K562 (cell line): ENCODE results near the gene BTBD2. TPM values are rescaled to one million over a fixed set of nuclear protein-coding genes. Genes with fewer than 3 reads are reported as not detected.
A peak's percentile ranks its signal among the peaks of the same experiment; 100 is the strongest.

ENCODE experiments used
- ATAC-seq: fragments of 200-7000 bp; cut with Tn5 transposase; 3 replicates; pipeline ENCODE4 v1.9.1; 2020; ENCODE audit warnings: moderate library complexity
- BruUV-seq: library from RNA; stranded (reverse); fragments of 400-500 nt; replicated peaks from 2 replicates; lab custom pipeline; 2021; lab: Mats Ljungman, UMichigan
- CTCF ChIA-PET: fragments of 300-600 bp; formaldehyde crosslinking; extraction: SDS; loops from one replicate; lab custom pipeline; 2021; ENCODE audit warnings: low intra/inter-chr PET ratio; lab: Yijun Ruan, JAX
- POLR2A ChIA-PET: fragments of 300-600, 350-650 bp; sonication (Branson Sonifier 250); formaldehyde crosslinking; extraction: SDS; loops from one replicate; lab custom pipeline; 2021; ENCODE audit warnings: antibody characterized with exemption, inconsistent platforms; lab: Yijun Ruan, JAX
- DNase-seq, 4 experiments: peaks; one replicate each; pipeline versions ENCODE4 v3.0.0 to v3.0.0-alpha.2; 2011 to 2018; ENCODE audit warnings: low spot score in 3 of 4, mixed read lengths in 3 of 4; ENCODE audit errors: extremely low read depth in 1 of 4
- FAIRE-seq: peaks from 2 replicates; lab custom pipeline; 2011; peaks lifted over from hg19 to GRCh38; lab: Jason Lieb, UNC
- H2AFZ ChIP-seq: 2 replicates; pipeline ENCODE4 v1.6.0; 2011; ENCODE audit warnings: low read depth, low read length, control low read depth, inconsistent platforms
- H3K27ac ChIP-seq: fragments of 200-600 bp; 3 replicates; pipeline ENCODE4 v1.8.0; 2011; ENCODE audit warnings: low read depth, mild to moderate bottlenecking, control low read depth, inconsistent platforms, low read length, moderate library complexity, mixed read lengths; ENCODE audit errors: extremely low read depth
- H3K27me3 ChIP-seq, 2 experiments: fragments of 300-600 bp in 1 of 2; 2 replicates in 1 of 2; 3 replicates in 1 of 2; pipeline versions ENCODE4 v1.6.0 to v1.8.0; 2011; ENCODE audit warnings: inconsistent platforms in 2 of 2, low read length in 2 of 2, mild to moderate bottlenecking in 1 of 2, mixed read lengths in 1 of 2, moderate library complexity in 1 of 2; ENCODE audit not compliant: control insufficient read depth in 2 of 2, insufficient read depth in 2 of 2
- H3K36me3 ChIP-seq: fragments of 300-600 bp; 3 replicates; pipeline ENCODE4 v1.8.0; 2011; ENCODE audit warnings: mild to moderate bottlenecking, low read length, inconsistent platforms; ENCODE audit not compliant: control insufficient read depth, insufficient read depth
- H3K4me1 ChIP-seq, 2 experiments: fragments of 200-600 bp in 1 of 2; replicated peaks in 1 of 2; 2 replicates in 1 of 2; 3 replicates in 1 of 2; pipeline versions ENCODE4 v1.5.1 to v1.8.0; 2011; ENCODE audit warnings: inconsistent platforms in 2 of 2, low read length in 2 of 2, mild to moderate bottlenecking in 1 of 2, mixed read lengths in 1 of 2, moderate library complexity in 1 of 2; ENCODE audit not compliant: control insufficient read depth in 2 of 2, insufficient read depth in 2 of 2
- H3K4me2 ChIP-seq: 2 replicates; pipeline ENCODE4 v1.6.1; 2011; ENCODE audit warnings: low read length, control low read depth, inconsistent platforms, mixed read lengths; ENCODE audit not compliant: insufficient read depth
- H3K4me3 ChIP-seq: fragments of 200-600 bp; sonication (generic), shearing (Covaris generic); 2 replicates; pipeline ENCODE4 v1.5.1; 2016; ENCODE audit warnings: control low read depth, inconsistent platforms
- H3K79me2 ChIP-seq: fragments of 200-600 bp; 3 replicates; pipeline ENCODE4 v1.8.0; 2011; ENCODE audit warnings: low read length, inconsistent platforms; ENCODE audit not compliant: control insufficient read depth, insufficient read depth
- H3K9ac ChIP-seq, 2 experiments: 2 replicates each; pipeline versions ENCODE4 v1.6.0 to v1.6.1; 2011; ENCODE audit warnings: low read depth in 2 of 2, low read length in 2 of 2, control low read depth in 1 of 2, inconsistent platforms in 1 of 2, mild to moderate bottlenecking in 1 of 2, mixed read lengths in 1 of 2; ENCODE audit not compliant: insufficient read depth in 1 of 2
- H3K9me1 ChIP-seq: one replicate; pipeline ENCODE4 v1.6.0; 2011; ENCODE audit warnings: inconsistent platforms, mild to moderate bottlenecking, low read length, moderate library complexity; ENCODE audit not compliant: control insufficient read depth, insufficient read depth
- H3K9me3 ChIP-seq: replicated peaks from 2 replicates; pipeline ENCODE4 v1.5.1; 2011; ENCODE audit warnings: low read depth, low read length, inconsistent platforms; ENCODE audit not compliant: control insufficient read depth, insufficient read depth
- H4K20me1 ChIP-seq: replicated peaks from 2 replicates; pipeline ENCODE4 v1.6.1; 2011; ENCODE audit warnings: low read length, inconsistent platforms, mixed read lengths; ENCODE audit not compliant: control insufficient read depth, insufficient read depth
- CXXC5 ChIP-seq: fragments of 250-450 bp; sonication (Bioruptor Pico); IDR thresholded peaks from 2 replicates; pipeline ENCODE4 v1.8.0; 2022; ENCODE audit warnings: inconsistent platforms, mild to moderate bottlenecking, moderate library complexity
- PHF8 ChIP-seq: fragments of 200-600 bp; sonication (generic); IDR thresholded peaks from 2 replicates; pipeline ENCODE4 v1.6.1; 2012; ENCODE audit warnings: mixed run types, mild to moderate bottlenecking, inconsistent platforms, low read length, moderate library complexity, borderline replicate concordance
- POLR3A ChIP-seq: IDR thresholded peaks from 2 replicates; pipeline ENCODE4 v1.6.1; 2011; ENCODE audit warnings: borderline replicate concordance, mild to moderate bottlenecking, moderate library complexity; ENCODE audit not compliant: insufficient read length, insufficient read depth; ENCODE audit errors: extremely low read depth
- RAD51 ChIP-seq: fragments of 450-650 bp; IDR thresholded peaks from 2 replicates; pipeline ENCODE4 v1.7.1; 2016; ENCODE audit warnings: low read depth, mild to moderate bottlenecking, borderline replicate concordance
- RBBP5 ChIP-seq: fragments of 200-600 bp; sonication (generic); IDR thresholded peaks from 2 replicates; pipeline ENCODE4 v1.6.1; 2012; ENCODE audit warnings: borderline replicate concordance, mild to moderate bottlenecking, low read length, control low read depth, inconsistent platforms; ENCODE audit not compliant: insufficient read depth, poor library complexity, severe bottlenecking
- RBFOX2 ChIP-seq: fragments of 200-400 bp; formaldehyde crosslinking; IDR thresholded peaks from 2 replicates; pipeline ENCODE4 v1.6.1; 2017; ENCODE audit warnings: low read depth, mild to moderate bottlenecking, low read length, moderate library complexity
- ZBTB7A ChIP-seq: IDR thresholded peaks from 2 replicates; pipeline ENCODE4 v1.6.1; 2011; ENCODE audit warnings: low read depth, mild to moderate bottlenecking, low read length, moderate library complexity, borderline replicate concordance; ENCODE audit not compliant: control insufficient read depth
- ZFP1 ChIP-seq: fragments of 450-650 bp; formaldehyde crosslinking; IDR thresholded peaks from 2 replicates; pipeline ENCODE4 v1.4.0; 2020; ENCODE audit warnings: mild to moderate bottlenecking, mixed read lengths
- ZFX ChIP-seq: sonication (generic); formaldehyde crosslinking; IDR thresholded peaks from 2 replicates; pipeline ENCODE4 v1.8.0; 2022; ENCODE audit warnings: mild to moderate bottlenecking, missing genetic modification reagents, moderate library complexity
- ZNF436 ChIP-seq: fragments of 250-450, 450-650 bp; sonication (Bioruptor Pico); formaldehyde crosslinking; IDR thresholded peaks from 2 replicates; pipeline ENCODE4 v1.7.0; 2020; ENCODE audit warnings: mild to moderate bottlenecking
- ZNF589 ChIP-seq: fragments of 200-800 bp; sonication (Bioruptor generic); IDR thresholded peaks from 2 replicates; pipeline ENCODE4 v1.6.1; 2016; ENCODE audit warnings: low read depth, missing genetic modification characterization, missing compliant biosample characterization
- ZNF780A ChIP-seq: fragments of 250-450 bp; sonication (Bioruptor Pico); IDR thresholded peaks from 2 replicates; pipeline ENCODE4 v1.5.0; 2021; ENCODE audit warnings: mild to moderate bottlenecking
- WGBS: fragments of 100-300 bp; shearing (Covaris generic); methylation state at CpG from one replicate; pipeline ENCODE4 v1.1.6; 2016; ENCODE audit warnings: low coverage, mixed read lengths; ENCODE audit not compliant: insufficient coverage; ENCODE audit errors: missing lambda C conversion rate; 5-methylcytosine and 5-hydroxymethylcytosine counted together
- in situ Hi-C: fragments of 300-500 bp; cut with MboI; formaldehyde crosslinking; loops from 4 replicates; pipeline ENCODE4 v1.15.0; 2018; ENCODE audit warnings: inconsistent platforms, mixed read lengths
- intact Hi-C: fragments of 100-400 bp; cut with micrococcal nuclease; formaldehyde crosslinking; loops from 2 replicates; pipeline ENCODE4 v1.14.2; 2022
- polyA plus RNA-seq, 8 experiments: library from polyadenylated mRNA; depleted of rRNA in 4 of 8; stranded (reverse) in 5 of 8; unstranded in 3 of 8; fragments of >200 nt; fragmentation: Nextera tagmentation in 2 of 8; fragmentation: Illumina TruSeq in 1 of 8; extraction: Ambion mirVana in 2 of 8; extraction: Trizol in 1 of 8; gene quantifications; 2 replicates each; pipeline versions ENCODE4 v1.2.1 to v1.2.3, GENCODE V29; 2011 to 2014; ENCODE audit warnings: inconsistent platforms in 1 of 8, missing spikeins in 1 of 8
- total RNA-seq, 7 experiments: library from RNA; depleted of rRNA in 6 of 7; stranded (reverse); fragments of >200 nt in 6 of 7; fragmentation: Illumina TruSeq in 2 of 7; extraction: Trizol in 2 of 7; gene quantifications; 2 replicates each; pipeline versions ENCODE4 v1.2.1 to v1.2.3, GENCODE V29; 2011 to 2021; ENCODE audit warnings: low replicate concordance in 1 of 7
- TF ChIP-seq, protein P1 (sequence below), 2 experiments: IDR thresholded peaks; 2 replicates each; pipeline ENCODE4 v1.6.1; 2011; ENCODE audit warnings: borderline replicate concordance in 1 of 2, control low read depth in 1 of 2, low read depth in 1 of 2, low read length in 1 of 2, mild to moderate bottlenecking in 1 of 2, mixed read lengths in 1 of 2, moderate library complexity in 1 of 2; ENCODE audit not compliant: insufficient read depth in 1 of 2, insufficient read length in 1 of 2, poor library complexity in 1 of 2, severe bottlenecking in 1 of 2; ENCODE audit errors: extremely low read depth in 1 of 2
- TF ChIP-seq, protein P2 (sequence below): fragments of 450-650 bp; formaldehyde crosslinking; IDR thresholded peaks from 2 replicates; pipeline ENCODE4 v1.4.0; 2020; ENCODE audit warnings: mild to moderate bottlenecking, mixed read lengths
- TF ChIP-seq, protein P3 (sequence below): fragments of 450-650 bp; formaldehyde crosslinking; IDR thresholded peaks from 2 replicates; pipeline ENCODE4 v1.4.0; 2020; ENCODE audit warnings: mild to moderate bottlenecking

Gene BTBD2
- total and polyA plus RNA-seq, 9 of the 15 experiments (the other 6 are each of a cell fraction or from before 2014, with no cell fraction given) = 0.10 to 15.6 (median 6.9) TPM

DNA sequence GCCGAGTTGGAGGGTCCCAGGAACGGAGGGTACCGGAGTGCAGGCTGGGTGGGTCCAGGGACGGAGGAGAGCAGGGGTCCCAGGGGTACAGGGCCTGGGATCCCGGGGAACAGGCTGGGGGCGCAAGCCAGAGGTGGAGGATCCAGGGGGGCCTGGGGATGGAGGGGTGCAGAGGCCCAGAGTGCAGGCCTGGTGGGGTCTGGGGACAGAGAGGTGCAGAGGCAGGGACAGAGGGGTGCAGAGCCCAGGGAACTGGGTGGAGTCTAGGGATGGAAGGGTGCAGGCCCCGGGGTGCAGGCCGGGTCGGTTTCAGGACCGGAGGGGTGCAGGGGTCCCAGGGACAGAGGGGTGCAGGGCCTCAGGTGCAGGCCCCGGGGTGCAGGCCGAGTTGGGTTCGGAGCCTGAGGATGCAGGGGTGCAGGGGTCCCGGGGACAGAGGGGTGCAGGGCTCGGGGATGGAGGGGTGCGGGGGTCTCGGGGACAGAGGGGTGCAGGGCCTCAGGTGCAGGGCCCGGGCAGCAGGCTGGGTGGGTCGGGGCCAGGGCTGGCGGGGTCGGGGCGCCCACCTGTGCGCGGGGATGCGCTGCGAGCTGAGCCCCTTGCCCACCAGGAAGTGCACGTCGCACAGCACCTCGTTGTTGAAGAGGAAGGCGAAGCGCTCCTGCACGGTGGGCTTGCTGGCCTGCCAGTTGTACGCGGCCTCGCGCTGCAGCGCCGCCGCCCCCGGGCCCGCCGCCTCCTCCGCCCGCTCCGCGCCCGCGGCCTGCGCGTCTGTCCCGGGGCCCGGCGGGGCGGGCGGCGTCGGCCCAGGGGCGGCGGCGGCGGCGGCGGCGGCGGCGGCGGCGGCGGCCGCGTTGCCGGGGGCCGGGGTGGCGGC lies 545 bp downstream of the BTBD2 start:
- in situ Hi-C loops (no loop called here), intact Hi-C loops (loop anchor here (5.0 kb wide), 1 partner anchor 72 kb away; no protein-coding TSS in a partner anchor)
- ChIA-PET CTCF (no interaction called here), POLR2A (no interaction called here)
- peak overlapping the region; percentile 59 to 98; a peak in 3 of 4 replicates for H3K9ac ChIP-seq
- H3K4me3 ChIP-seq = peak overlapping the region; percentile 49
- DNase-seq (peak in 3 of 4 experiments; percentile 35 to 88 (median 87)), ATAC-seq (peak; percentile 55), FAIRE-seq (no peak)
- peak overlapping the region; percentile 52; the same call in 1 of the 3 replicates for H3K27ac ChIP-seq
- H3K9me1 ChIP-seq = no peaks in the 10 kb centered on the region
- peaks cover 0 to 48% of the 10 kb centered on the region in 2 experiments; a peak in 2 of 5 replicates for H3K4me1 ChIP-seq
- no peaks in the 10 kb centered on the region for H3K9me3 ChIP-seq
- H3K27me3 ChIP-seq = no peaks in the 10 kb centered on the region
- peak overlapping the region; percentile 76 for H3K4me2 ChIP-seq
- no TSS peak for BruUV-seq
- peaks cover 7% of the 10 kb centered on the region for H3K79me2 ChIP-seq
- no peaks in the 10 kb centered on the region for H3K36me3 ChIP-seq
- 2% methylated on average over 14 of the region's 74 CpGs for WGBS
- no peak overlapping the region for H2AFZ ChIP-seq
- TF ChIP-seq ZFX (CRISPR knock-in tag) (peak; percentile 38; the same call in 1 of the 2 replicates), POLR3A (no peak), PHF8 (peak; percentile 28; the same call in 1 of the 2 replicates), ZNF589 (CRISPR knock-in tag) (no peak), RBBP5 (peak; percentile 49), RBFOX2 (peak; percentile 37; the same call in 1 of the 2 replicates), ZBTB7A (peak; percentile 74; the same call in 1 of the 2 replicates), RAD51 (no peak), CXXC5 (CRISPR knock-in tag) (peak; percentile 45), ZNF436 (CRISPR knock-in tag) (no peak), ZFP1 (CRISPR knock-in tag) (no peak), ZNF780A (no peak)
- TF ChIP-seq, protein P1, sequence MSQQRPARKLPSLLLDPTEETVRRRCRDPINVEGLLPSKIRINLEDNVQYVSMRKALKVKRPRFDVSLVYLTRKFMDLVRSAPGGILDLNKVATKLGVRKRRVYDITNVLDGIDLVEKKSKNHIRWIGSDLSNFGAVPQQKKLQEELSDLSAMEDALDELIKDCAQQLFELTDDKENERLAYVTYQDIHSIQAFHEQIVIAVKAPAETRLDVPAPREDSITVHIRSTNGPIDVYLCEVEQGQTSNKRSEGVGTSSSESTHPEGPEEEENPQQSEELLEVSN (IDR thresholded peaks at IDR 0.05; ENCODE audit: borderline replicate concordance in 1 of 2, extremely low read depth in 1 of 2, insufficient read depth in 1 of 2, insufficient read length in 1 of 2, low read depth in 1 of 2, low read length in 1 of 2, poor library complexity in 1 of 2, severe bottlenecking in 1 of 2) = peak; percentile 22 to 56
- TF ChIP-seq, protein P2, sequence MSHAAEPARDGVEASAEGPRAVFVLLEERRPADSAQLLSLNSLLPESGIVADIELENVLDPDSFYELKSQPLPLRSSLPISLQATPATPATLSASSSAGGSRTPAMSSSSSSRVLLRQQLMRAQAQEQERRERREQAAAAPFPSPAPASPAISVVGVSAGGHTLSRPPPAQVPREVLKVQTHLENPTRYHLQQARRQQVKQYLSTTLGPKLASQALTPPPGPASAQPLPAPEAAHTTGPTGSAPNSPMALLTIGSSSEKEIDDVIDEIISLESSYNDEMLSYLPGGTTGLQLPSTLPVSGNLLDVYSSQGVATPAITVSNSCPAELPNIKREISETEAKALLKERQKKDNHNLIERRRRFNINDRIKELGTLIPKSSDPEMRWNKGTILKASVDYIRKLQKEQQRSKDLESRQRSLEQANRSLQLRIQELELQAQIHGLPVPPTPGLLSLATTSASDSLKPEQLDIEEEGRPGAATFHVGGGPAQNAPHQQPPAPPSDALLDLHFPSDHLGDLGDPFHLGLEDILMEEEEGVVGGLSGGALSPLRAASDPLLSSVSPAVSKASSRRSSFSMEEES (CRISPR knock-in tag) = no peak
- TF ChIP-seq, protein P3, sequence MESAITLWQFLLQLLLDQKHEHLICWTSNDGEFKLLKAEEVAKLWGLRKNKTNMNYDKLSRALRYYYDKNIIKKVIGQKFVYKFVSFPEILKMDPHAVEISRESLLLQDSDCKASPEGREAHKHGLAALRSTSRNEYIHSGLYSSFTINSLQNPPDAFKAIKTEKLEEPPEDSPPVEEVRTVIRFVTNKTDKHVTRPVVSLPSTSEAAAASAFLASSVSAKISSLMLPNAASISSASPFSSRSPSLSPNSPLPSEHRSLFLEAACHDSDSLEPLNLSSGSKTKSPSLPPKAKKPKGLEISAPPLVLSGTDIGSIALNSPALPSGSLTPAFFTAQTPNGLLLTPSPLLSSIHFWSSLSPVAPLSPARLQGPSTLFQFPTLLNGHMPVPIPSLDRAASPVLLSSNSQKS = no peak
- no peaks in the 10 kb centered on the region for H4K20me1 ChIP-seq
